HuH-7.5 (cell line): ENCODE results near the gene PLEKHG7.
"Not testable (repeated sequence)": the region's sequence is repeated elsewhere in the genome, so short reads cannot be mapped to it uniquely, and the experiment has no call there.

Experiments
- DNase-seq: peaks from one replicate; pipeline ENCODE4 v3.0.0; 2011; ENCODE audit warnings: low spot score

The PLEKHG7 gene, protein sequence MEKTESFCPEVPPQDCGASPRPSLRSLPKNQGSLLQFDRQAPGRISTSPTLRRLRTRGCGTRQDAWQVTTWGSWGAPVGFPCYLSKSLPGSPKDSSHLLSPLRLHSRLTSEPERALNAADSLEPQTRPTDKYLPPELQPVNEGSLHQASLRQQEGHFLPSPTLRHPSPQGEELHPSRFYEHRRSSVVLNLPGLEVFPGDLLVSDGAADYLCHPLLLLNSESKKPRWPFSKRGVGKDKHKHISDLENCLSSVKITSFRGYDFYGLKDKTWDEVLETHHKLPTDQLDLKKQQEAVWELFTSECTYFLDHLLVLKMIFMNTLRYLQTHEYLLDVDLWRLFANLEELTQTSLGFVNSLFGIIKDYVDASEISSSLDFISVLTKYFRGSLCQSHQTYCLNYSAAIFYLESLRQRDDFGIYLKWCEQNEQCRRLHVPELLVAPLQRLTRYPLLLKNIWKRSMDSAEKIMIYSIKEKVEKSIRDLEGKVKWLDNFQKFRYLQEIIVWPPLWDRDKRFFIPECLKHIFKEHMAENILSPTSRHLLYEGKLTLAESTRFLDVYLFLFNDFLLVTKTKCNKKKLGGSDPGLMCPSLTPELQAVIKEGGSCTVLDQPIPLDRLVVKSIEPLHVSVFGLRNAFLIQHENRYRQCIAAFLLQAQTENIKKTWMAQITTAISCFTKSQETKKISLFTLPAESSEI

DNA sequence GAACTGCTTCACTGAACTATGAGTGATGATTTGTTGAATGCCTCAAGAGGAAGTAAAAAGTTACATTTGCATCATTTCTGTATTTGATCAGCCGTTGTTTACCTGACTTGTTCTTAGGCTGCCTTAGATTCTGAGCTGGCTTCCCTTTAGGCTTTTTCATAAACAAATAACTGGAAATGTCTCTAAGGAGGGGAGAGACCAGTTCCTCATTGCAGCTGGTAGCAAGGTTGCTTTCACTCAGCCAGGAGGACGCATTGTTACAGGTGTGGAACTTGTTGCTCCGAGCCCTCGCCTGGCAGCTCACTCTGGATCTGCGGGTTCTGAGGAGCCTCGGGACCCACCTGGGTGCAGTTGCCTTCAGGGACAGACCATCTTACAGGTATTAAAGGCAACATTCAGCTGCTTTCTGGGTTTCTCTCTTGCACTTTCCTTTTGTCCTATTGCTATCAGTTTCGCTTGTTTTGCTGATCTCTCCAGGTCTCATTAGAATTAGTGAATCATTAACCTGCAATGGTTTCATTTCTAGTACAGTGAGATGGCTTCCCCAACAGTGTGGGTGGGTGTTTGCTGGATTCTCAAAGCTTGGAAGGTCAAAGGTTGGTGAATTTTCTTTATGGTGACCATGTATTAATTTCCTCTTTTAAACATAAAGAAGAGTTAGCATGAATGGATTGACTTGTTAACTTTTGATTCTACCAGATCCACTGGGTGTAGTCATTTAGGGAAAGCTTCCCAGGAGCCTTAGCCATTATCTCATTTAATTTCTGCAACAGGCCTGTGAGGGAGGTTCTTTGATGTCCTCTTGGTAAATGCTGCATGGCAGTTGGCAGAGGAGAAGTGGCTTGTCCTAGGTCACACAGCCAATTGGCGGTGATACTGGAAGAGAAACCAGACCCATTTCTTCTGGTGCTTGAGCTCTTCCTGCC lies at the start of gene PLEKHG7:
Gene PLEKHG7, plus strand, starts transcription at position 236 of the 926 bp plus-strand sequence. CDS start 3,643 bp downstream, outside the sequence.
- peak; percentile 44 for DNase-seq

DNA sequence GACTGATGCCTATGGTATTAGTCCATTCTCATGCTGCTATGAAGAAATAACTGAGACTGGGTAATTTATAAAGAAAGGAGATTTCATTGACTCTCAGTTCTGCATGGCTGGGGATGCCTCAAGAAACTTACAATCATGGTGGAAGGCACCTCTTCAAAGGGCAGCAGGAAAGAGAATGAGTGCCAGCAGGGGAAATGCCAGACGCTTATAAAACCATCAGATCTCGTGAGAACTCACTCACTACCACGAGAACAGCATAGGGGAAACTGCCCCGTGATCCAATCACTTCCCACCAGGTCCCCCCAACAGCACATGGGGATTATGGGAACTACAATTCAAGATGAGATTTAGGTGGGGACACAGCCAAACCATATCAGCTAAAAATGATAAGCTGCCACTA lies 48.5 kb upstream of the PLEKHG7 start:
- DNase-seq = not testable (repeated sequence)

DNA sequence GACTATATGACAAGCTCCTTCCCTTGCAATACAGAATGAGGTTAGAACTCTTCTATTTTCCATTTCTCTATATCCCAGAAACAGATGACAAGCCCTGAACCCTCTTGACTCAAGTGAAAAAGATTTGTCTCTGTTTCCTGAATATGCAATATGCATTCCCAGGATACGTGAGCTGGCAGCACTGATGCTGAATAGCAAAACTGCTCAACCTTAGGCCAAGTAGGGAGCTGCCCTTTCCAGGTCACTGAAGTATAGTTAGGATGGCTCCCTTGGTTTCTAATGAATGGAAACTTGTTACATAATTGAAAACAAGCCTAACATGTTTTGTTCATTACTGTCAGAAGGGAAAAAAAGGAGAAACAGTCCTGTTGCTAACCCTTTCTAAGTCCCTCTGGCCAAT lies 47.9 kb upstream of the PLEKHG7 start:
- DNase-seq = no peak

DNA sequence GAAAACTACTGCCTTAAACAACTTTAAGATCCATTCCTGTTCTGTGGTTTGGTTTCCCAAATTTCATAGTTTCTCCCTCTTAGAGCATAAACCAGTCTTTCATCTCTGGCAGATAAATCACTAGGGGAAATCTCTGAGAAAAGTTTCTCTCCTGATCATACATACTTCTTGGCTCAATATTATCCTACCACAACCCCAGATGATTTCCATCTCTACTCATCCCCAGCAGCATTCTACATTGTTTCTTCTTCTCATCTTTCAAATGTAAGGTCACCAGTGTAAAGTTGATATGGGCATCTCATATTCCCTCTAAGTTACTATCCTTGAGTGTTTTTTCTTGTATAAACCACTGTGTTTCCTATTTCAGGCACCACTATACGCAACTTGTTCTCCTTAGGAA lies 45.9 kb upstream of the PLEKHG7 start:
- no peak for DNase-seq

DNA sequence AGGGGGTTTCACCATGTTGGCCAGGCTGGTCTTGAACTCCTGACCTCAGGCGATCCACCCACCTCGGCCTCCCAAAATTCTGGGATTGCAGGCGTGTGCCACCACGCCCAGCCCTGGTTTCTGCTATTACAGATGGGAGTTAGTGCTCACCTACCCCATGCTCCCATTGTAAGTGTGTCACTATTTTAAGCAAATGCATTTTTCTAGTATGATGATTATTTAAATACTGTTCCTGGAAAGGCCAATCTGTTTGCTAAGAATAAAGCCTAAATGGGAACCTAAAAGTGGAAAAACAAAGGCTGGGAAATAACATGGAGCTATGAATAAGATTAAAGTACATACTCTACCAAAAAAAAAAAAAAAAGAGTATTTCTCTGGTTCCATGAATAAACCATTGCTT lies 45.0 kb upstream of the PLEKHG7 start:
- no peak for DNase-seq

DNA sequence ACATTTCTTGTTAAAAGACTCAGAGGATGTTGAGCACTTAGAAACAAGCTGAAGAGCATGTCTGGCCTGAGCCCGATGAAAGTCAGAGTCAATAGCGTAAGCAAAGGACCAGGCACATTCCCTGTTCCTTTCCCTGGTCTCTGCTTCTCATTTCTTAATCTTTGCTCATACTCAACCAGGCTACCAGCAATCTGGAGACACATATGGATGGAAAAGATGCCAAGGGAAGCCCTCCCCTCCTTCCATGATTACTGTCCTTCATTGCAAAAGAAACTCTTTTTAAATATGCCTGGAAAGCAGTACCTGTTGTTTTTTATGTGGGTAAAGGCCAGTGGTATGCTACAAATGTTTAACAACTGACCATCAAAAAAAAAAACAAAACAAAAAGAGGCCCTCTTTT lies 44.2 kb upstream of the PLEKHG7 start:
- no peak for DNase-seq

DNA sequence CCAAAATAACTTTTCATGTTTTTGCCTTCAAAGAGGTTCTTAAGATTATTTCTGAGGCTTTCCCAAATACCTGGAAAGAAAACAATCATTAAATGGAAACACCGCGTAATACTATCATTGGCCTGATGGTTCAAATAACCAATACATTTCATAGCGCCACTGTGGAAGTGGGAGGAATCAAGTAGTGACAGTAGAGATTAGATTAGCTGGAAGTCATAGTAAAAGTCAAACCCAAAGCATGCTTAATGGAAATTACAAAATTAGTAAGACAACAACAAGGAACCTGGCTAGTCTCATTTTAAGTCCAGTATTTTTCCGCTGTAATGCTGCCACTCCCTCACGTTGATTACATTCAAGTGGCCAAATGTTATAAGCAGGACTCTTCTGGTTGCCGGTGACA lies 41.5 kb upstream of the PLEKHG7 start:
- DNase-seq = no peak

DNA sequence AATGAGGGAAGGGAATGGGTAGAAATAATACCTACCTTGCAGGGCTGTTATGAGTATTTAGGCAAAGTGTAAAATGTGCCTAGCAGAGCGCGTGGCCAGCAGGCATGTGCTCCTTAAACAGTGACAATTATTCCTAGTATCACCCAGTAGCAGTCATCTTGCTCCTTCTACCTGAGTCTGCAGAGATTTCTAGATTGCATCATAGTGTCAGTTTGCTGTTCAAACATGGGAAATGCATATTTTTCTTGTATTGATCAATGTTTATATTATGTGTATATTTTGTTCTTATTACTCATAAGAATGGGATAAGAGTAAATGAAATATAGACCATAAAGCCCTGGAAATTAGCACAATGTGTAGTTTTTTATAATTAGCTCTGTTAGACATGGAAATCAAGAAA lies 37.3 kb upstream of the PLEKHG7 start:
- no peak for DNase-seq

DNA sequence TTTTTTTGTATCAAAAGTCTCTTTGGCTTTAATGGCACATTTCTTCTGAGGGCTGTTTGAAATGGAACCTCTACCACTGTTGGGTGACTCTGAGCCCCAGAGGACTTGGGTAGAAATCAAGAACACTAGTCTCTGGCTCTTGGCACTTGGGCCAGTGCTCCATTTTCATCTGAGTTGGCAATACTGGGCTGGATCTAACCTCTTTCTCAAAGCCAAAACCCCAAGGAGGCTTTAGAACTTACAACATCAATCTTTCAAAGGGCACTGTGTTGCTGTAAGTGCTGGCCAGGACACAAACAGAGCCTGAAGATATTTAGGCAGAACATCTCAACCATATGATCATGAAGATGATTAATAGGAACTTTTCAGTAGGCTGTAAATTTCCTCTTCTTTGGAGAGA lies 34.0 kb upstream of the PLEKHG7 start:
- DNase-seq = no peak

DNA sequence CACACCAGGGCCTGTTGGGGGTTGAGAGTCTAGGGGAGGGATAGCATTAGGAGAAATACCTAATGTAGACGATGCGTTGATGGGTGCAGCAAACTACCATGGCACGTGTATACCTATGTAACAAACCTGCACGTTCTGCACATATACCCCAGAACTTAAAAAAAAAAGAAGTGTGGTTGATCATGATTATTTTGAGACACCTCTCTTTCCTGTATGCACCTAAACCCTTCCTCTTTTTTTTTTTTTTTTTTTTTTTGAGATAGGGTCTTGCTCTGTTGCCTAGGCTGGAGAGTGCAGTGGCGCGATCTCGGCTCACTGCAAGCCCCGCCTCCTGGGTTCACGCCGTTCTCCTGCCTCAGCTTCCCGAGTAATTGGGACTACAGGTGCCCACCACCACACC lies 31.3 kb upstream of the PLEKHG7 start:
- DNase-seq = not testable (repeated sequence)

DNA sequence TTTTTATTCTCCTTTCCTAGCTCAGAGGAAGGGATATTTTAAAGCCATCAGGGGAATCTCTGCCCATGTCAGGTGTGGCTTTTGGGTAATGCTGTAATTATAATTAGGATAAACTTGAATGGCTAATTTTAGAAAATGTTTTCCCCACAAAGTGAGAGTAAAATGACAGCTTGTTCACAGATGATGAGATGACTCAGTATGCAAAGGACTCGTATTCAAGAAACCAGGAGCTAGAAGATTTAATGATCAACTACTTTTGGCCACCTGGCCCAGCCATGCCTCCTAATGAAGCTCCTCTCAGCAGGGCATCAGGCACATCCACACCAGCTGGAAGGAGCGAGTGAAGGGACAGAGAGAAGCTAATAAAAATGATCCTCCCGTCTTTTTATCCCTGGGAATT lies 29.0 kb upstream of the PLEKHG7 start:
- DNase-seq = no peak

DNA sequence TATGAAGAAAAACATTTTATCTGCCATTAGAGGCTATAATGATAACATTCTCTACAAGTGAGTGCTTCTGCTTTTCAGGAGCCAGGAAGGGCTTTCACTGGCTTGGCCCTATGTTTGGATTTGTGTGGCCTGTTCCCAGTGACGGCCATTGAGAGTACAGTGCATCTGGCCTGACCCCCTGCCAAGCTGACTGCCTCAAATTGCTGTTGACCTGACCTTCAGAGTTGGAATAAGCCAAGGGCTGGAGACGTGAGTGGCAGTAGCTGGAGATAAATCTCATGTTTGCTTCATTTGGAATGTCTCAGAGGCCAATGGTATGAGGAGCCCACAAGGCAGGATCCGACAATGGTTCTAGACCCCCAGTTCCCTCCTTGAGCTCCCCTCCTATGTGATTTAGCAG lies 28.3 kb upstream of the PLEKHG7 start:
- no peak for DNase-seq

DNA sequence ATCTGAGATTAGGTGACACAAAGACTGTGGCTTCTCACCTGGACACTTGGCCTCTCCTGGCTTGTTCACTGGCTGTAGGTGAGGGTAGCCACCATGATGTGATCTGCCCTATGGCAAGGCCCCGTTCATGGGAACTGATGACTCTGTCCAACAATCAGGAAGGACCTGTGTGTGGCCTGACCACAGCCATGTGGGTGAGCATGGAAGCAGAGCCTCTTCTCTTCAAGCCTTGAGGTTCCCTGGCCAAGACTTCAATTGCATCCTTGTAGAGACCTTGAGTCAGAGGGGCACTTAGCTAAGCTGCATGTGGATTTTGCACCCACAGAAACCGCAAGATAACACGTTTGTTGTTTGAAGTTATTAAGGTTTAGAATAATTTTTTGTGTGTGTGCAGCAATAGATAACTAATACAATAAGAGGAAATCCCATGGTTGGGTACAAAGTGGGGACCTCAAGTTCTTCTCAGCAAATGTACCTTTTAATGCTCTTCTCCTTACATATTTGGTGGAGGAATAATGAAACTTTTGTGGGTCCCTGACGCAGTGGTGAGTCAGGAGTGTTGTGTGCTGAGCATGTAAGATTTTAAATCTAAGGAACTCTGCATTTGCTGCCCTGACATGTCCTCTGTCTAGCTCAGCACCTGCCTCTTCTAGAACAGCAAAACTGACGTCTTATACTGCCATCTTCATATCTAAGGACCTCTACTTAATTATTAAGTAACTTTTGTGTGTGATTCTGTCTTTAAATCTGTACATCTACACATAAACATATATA lies 27.5 kb upstream of the PLEKHG7 start:
- DNase-seq = no peak

DNA sequence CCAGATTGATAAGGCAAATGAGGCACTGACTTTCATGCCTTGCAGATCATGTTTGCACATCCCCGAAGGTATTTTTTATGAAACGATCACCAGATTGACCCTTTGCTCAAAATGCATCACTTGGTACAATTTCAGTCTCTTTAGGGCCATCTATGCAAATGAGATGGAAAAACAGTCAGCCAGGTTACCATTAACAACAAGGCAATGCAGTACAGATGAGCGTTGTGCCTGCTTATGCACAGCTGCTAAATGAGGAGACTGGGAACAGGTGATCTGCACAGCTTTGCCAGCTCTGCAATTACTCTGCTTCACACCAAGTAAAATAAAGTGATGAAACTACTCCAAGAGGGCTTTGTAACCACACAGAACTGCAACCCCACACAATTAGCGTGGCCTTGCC lies 26.1 kb upstream of the PLEKHG7 start:
- DNase-seq = no peak

DNA sequence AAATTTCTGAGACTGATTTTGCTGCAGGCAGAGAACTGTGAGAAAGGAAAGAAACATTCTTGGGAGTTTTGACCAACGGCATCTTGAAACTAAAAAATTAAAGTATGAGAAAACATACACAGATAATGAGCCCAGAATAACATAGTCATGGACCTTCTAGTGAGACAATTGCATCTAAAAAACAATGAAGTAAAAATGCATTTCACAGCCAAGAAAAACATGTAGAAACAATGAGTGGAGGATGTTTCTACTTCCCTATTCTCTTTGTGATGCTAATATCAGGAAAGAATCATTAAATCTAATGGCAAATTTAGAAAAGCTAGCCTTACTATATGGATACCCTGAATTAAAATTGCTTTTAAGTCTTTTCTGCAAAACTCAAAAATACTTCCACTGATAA lies 12.2 kb upstream of the PLEKHG7 start:
- DNase-seq = no peak

DNA sequence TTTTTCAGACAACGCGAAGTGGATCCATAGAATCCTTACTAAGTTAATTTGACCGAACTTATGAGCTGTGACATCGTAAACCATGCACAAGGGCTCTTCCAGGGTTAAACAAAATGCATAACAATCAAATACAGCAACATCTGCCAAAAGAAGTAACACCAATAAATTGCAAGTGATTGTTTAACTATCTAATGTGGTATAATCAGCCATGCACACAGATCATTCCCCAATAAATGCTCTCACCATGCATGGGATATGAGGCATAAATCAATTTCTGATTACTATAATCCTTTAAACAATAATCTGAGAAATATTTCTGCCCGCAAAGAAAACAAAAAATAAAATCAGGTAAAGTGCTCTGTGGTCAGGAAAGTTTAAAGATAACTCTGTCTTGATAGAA lies 7.7 kb upstream of the PLEKHG7 start:
- no peak for DNase-seq

DNA sequence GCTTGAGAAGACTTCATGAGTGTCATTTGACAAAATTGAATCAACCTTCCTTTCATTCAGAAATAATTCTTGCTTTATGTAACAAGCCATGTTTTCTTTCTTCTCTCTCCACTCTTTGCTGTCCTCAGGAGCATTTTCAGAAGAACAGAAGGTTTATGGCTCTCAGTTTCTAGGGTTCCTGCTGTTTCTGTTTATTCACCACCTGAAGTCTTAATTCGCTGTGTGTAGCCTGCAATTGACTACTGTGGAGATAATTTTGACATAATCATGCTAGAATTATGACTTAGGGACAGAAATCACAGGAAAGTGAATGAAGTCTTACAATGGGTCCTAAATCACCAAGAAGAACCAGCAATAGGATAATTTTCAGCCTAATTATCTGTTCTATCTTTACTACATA lies 7.2 kb upstream of the PLEKHG7 start:
- DNase-seq = no peak

DNA sequence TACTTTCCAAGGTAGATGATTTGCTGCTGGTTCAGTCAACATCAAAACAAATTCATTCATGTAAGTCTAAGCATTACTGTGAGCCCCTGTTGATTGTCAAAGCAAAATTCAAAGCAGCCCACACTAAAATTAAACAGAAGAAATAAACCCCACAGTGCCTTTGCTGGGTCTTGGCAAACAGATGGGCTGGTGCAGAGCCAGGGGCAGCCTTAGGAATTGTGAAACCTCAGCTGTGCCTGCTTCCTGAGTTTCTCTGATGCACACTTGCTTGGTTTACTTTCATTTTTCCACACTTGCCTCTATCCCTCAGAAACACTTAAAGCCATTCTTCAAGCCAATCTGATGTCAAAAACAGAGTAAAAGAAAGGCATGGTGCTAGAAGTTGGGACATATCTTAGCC lies 6.6 kb upstream of the PLEKHG7 start:
- DNase-seq = no peak

DNA sequence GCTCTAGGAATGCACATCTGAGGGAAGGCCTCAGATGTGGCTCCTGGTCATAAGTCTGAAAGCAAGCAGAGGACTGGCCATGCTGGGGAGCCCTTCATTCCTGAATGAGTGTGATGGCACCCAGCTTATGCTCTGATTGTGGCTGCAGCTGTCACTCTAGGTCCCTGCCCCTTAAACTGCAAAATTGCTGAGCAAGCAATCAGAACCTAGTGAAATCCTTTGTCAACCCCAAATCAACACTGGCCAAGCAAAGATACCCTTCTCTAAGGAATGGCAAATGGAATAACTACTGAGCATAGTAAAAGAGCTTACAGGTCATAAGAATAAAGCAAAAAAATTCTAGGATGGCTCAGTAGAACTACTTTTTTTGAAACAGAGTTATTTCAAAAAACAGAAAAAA lies 4.3 kb upstream of the PLEKHG7 start:
- no peak for DNase-seq

DNA sequence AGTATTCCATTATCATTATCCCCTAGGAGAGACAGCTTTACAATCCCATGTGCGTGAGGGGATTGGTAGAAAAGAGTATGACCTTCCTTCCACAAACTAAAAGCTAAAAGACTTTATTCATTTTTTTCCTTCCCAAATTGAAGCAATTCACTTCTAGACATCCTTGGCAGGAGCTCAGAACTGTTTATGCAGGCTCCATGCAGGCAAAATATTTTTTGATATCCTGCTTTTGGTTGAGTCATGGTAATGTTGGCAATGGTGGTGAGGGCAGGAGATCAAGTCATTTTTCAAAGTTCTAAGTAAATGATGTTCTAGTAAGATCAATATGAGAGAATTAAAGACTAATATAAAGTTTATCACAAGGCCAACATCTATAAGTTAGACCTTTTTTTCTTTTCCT lies 1.3 kb upstream of the PLEKHG7 start:
- DNase-seq = no peak

DNA sequence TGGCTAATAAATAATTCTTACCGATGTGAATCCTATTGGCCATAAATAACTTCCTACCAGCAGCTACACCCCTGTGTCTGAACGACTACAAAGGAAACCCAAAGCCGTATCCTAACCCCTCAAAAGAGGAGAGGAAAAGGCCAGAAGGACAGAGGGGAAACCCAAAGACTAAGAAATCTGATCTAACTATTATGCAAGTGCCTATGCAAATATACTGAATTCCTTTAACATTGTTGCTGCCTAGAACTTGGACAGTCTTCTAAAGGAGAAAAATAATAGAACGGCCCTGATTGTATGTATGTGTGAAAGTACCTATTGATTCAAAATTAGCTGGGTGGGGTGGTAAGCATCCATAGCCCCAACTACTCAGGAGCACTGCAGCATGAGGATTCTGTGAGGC lies 997 bp downstream of the PLEKHG7 start:
- DNase-seq = no peak

DNA sequence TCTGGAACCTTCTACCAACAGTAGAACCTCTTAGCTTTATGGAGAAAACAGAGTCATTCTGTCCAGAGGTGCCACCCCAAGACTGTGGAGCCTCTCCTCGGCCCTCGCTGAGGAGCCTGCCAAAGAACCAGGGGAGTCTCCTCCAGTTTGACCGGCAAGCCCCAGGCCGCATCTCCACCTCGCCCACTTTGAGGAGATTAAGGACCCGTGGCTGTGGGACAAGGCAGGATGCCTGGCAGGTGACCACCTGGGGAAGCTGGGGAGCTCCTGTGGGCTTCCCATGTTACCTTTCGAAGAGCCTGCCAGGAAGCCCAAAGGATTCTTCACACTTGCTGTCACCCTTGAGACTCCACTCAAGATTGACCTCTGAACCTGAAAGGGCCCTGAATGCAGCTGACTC lies 3.8 kb downstream of the PLEKHG7 start:
- no peak for DNase-seq
